OCI-LY1 (cell line): Measurements from ENCODE around the gene SCN2B.

Source experiments
- H2AFZ ChIP-seq: fragments of 200-600 bp; sonication (generic), shearing (Covaris generic); 2 replicates; pipeline ENCODE4 v1.6.0; 2014; ENCODE audit warnings: antibody characterized with exemption, mild to moderate bottlenecking, low read length
- H3F3A ChIP-seq: fragments of 200-600 bp; sonication (generic), shearing (Covaris generic); 2 replicates; pipeline ENCODE4 v1.6.0; 2014; ENCODE audit warnings: mild to moderate bottlenecking, antibody characterized with exemption, low read length, moderate library complexity; ENCODE audit not compliant: insufficient read depth
- H3K27ac ChIP-seq: fragments of 200-600 bp; sonication (generic); 2 replicates; pipeline ENCODE4 v1.5.1; 2014; ENCODE audit warnings: low read length, mixed run types, mild to moderate bottlenecking, low read depth; ENCODE audit not compliant: poor library complexity, severe bottlenecking
- H3K27me3 ChIP-seq: fragments of 200-600 bp; sonication (generic); 2 replicates; pipeline ENCODE4 v1.6.0; 2014; ENCODE audit warnings: antibody characterized with exemption, mild to moderate bottlenecking, low read length, moderate library complexity; ENCODE audit not compliant: insufficient read depth
- H3K36me3 ChIP-seq: fragments of 200-600 bp; sonication (generic); 2 replicates; pipeline ENCODE4 v1.6.1; 2014; ENCODE audit warnings: mild to moderate bottlenecking, antibody characterized with exemption, low read length, moderate library complexity, mixed read lengths; ENCODE audit not compliant: insufficient read depth
- H3K4me1 ChIP-seq: fragments of 200-600 bp; sonication (generic); 2 replicates; pipeline ENCODE4 v1.5.1; 2014; ENCODE audit warnings: mild to moderate bottlenecking, low read length, moderate library complexity; ENCODE audit not compliant: insufficient read depth, severe bottlenecking
- H3K4me2 ChIP-seq: fragments of 200-600 bp; sonication (generic), shearing (Covaris generic); 2 replicates; pipeline ENCODE4 v1.6.1; 2014; ENCODE audit warnings: low read length
- H3K4me3 ChIP-seq: fragments of 200-600 bp; sonication (generic); 2 replicates; pipeline ENCODE4 v1.5.1; 2014; ENCODE audit warnings: low read length, low read depth, mild to moderate bottlenecking, mixed read lengths; ENCODE audit not compliant: poor library complexity, severe bottlenecking
- H3K79me2 ChIP-seq: fragments of 200-600 bp; shearing (Covaris generic); 2 replicates; pipeline ENCODE4 v1.6.1; 2016; ENCODE audit warnings: mixed run types, low read length, mixed read lengths; ENCODE audit not compliant: insufficient read depth
- H3K9ac ChIP-seq: fragments of 200-600 bp; sonication (generic), shearing (Covaris generic); 2 replicates; pipeline ENCODE4 v1.6.1; 2014; ENCODE audit warnings: mild to moderate bottlenecking, low read length, mixed read lengths
- H3K9me2 ChIP-seq: fragments of 200-600 bp; sonication (generic), shearing (Covaris generic); 2 replicates; pipeline ENCODE4 v1.6.1; 2014; ENCODE audit warnings: low read depth, mild to moderate bottlenecking, low read length, mixed read lengths
- H3K9me3 ChIP-seq: fragments of 200-600 bp; shearing (Covaris generic); 2 replicates; pipeline ENCODE4 v1.6.1; 2014; ENCODE audit warnings: low read length, mixed read lengths
- H4K20me1 ChIP-seq: fragments of 200-600 bp; sonication (generic), shearing (Covaris generic); 2 replicates; pipeline ENCODE4 v1.6.0; 2016; ENCODE audit warnings: mild to moderate bottlenecking, low read length; ENCODE audit not compliant: insufficient read depth
- EZH2 ChIP-seq: fragments of 200-600 bp; sonication (generic), shearing (Covaris generic); IDR thresholded peaks from 2 replicates; pipeline ENCODE4 v1.8.0; 2017; ENCODE audit warnings: borderline replicate concordance, mixed run types, mild to moderate bottlenecking, antibody characterized with exemption, low read length, moderate library complexity, mixed read lengths
- TF ChIP-seq, protein P1 (sequence below): fragments of 200-600 bp; sonication (generic), shearing (Covaris generic); IDR thresholded peaks from 2 replicates; pipeline ENCODE4 v1.5.1; 2017; ENCODE audit warnings: mild to moderate bottlenecking, antibody characterized with exemption, low read length, moderate library complexity, mixed read lengths

Gene SCN2B

DNA sequence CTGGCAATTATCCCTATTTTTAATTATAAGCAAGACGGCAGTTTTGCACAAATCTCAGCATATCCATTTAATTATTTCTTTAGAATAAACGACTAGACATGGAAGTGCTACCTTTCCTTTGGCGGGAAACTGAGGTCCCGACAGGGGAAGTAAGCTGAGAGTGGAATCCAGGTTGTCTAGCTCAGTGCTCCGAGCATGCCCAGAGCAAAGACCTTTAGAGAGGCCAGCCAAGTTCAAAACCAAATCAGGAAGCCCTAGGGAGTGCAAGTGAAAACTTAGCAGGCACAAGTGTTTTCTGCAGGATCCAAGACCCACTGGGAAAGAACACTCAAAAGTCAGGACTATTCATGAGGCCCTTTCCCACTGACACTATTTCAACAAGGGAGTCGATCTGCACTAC lies 22.7 kb upstream of the SCN2B start:
- Histone ChIP-seq H3K9me3 (no peaks in the 10 kb centered on the region), H3K4me2 (no peak overlapping the region), H3K36me3 (no peaks in the 10 kb centered on the region; the same call in 1 of the 2 replicates), H3K9ac (no peak overlapping the region), H3K27me3 (no peaks in the 10 kb centered on the region), H3K4me3 (no peak overlapping the region), H3K4me1 (peaks cover 8% of the 10 kb centered on the region), H3K79me2 (no peaks in the 10 kb centered on the region), H3K9me2 (no peaks in the 10 kb centered on the region), H3K27ac (no peak overlapping the region), H3F3A (no peaks in the 10 kb centered on the region), H2AFZ (no peak overlapping the region), H4K20me1 (no peaks in the 10 kb centered on the region)
- no peak for TF ChIP-seq EZH2
- TF ChIP-seq, protein P1, sequence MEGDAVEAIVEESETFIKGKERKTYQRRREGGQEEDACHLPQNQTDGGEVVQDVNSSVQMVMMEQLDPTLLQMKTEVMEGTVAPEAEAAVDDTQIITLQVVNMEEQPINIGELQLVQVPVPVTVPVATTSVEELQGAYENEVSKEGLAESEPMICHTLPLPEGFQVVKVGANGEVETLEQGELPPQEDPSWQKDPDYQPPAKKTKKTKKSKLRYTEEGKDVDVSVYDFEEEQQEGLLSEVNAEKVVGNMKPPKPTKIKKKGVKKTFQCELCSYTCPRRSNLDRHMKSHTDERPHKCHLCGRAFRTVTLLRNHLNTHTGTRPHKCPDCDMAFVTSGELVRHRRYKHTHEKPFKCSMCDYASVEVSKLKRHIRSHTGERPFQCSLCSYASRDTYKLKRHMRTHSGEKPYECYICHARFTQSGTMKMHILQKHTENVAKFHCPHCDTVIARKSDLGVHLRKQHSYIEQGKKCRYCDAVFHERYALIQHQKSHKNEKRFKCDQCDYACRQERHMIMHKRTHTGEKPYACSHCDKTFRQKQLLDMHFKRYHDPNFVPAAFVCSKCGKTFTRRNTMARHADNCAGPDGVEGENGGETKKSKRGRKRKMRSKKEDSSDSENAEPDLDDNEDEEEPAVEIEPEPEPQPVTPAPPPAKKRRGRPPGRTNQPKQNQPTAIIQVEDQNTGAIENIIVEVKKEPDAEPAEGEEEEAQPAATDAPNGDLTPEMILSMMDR, result no peak

DNA sequence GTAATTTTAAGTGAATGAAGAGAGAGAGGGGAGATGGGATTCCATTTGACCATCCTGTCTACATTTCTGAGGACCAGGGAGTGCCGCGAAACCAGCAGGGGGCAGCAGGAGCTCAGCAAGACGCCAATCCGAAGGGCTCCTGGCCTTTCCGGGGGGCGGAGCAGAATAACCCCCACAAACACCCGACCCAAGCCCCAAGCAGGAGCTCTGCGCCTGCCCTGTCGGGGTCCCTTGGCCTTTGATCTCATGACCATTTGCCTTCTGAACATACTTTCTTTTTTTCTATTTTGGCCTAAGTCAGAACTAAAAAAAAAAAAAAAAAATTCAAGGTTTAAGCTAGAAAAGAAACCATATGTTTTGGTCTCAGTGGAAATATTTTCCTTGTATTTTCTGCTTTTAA lies 21.9 kb upstream of the SCN2B start:
- TF ChIP-seq, protein P1, result peak; percentile 79
- TF ChIP-seq EZH2, result no peak
- H3K27ac ChIP-seq, result no peak overlapping the region
- H3K9me2 ChIP-seq, result no peaks in the 10 kb centered on the region
- no peaks in the 10 kb centered on the region; the same call in 1 of the 2 replicates for H3K36me3 ChIP-seq
- H3F3A ChIP-seq, result no peaks in the 10 kb centered on the region
- H3K27me3 ChIP-seq, result no peaks in the 10 kb centered on the region
- H2AFZ ChIP-seq, result no peak overlapping the region
- H3K9me3 ChIP-seq, result no peaks in the 10 kb centered on the region
- no peak overlapping the region for H3K4me2 ChIP-seq
- H4K20me1 ChIP-seq, result no peaks in the 10 kb centered on the region
- no peak overlapping the region for H3K9ac ChIP-seq
- H3K79me2 ChIP-seq, result no peaks in the 10 kb centered on the region
- H3K4me3 ChIP-seq, result no peak overlapping the region
- peaks cover 8% of the 10 kb centered on the region for H3K4me1 ChIP-seq

DNA sequence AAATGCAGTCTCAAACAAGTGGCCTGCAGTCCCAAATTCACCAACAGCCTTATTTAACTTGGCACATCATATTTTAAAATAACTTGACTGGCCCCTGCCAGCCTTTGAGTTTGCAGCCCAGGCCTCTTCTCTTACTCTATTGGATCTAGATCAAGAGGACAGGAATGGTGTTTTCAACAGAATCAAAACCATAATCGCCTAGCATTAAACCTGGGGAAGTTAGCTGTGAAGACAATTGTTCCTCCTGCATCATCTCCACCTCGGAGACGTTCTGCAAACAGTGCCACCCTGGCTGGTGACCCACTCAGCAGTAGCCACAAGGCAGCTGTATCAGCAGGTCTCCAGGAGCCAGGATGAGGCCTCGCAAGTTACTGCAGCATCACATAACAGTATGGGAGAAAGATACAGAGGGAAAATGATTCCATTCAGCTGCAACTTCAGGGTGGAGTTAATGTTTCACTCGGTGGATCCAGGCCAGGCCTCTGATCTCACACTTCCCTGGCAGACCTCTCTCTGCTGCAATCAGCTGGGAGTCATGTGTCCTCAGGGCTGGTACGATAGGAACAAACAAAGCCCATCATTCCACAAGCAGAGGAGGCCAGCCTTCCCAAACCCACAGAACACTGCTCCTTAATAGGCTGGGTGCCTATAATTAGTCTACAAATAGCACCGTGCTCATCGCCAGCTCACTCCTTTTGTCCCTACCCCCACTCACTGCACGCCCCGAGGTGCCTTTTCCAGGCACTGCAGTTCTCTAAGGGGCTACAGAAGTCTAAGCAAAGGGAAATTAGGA lies 18.6 kb upstream of the SCN2B start:
- H3K36me3 ChIP-seq, result no peaks in the 10 kb centered on the region; the same call in 1 of the 2 replicates

More for the DNA sequence above, 18.6 kb upstream of the SCN2B start:
- no peaks in the 10 kb centered on the region for H3K9me3 ChIP-seq
- H3K4me1 ChIP-seq, result peaks cover 8% of the 10 kb centered on the region
- H3K27ac ChIP-seq, result no peak overlapping the region
- no peaks in the 10 kb centered on the region for H3K9me2 ChIP-seq
- no peak overlapping the region for H3K4me3 ChIP-seq
- H3K9ac ChIP-seq, result no peak overlapping the region
- no peaks in the 10 kb centered on the region for H3F3A ChIP-seq
- no peak for TF ChIP-seq EZH2
- TF ChIP-seq, protein P1, result no peak
- H4K20me1 ChIP-seq, result no peaks in the 10 kb centered on the region
- H3K79me2 ChIP-seq, result no peaks in the 10 kb centered on the region
- no peak overlapping the region for H2AFZ ChIP-seq
- H3K4me2 ChIP-seq, result no peak overlapping the region
- H3K27me3 ChIP-seq, result no peaks in the 10 kb centered on the region
